OCI-LY1 (cell line): ENCODE results near the gene PTPRN2.

Experiments
- H2AFZ ChIP-seq: fragments of 200-600 bp; sonication (generic), shearing (Covaris generic); 2 replicates; pipeline ENCODE4 v1.6.0; 2014; ENCODE audit warnings: antibody characterized with exemption, mild to moderate bottlenecking, low read length
- H3F3A ChIP-seq: fragments of 200-600 bp; sonication (generic), shearing (Covaris generic); 2 replicates; pipeline ENCODE4 v1.6.0; 2014; ENCODE audit warnings: mild to moderate bottlenecking, antibody characterized with exemption, low read length, moderate library complexity; ENCODE audit not compliant: insufficient read depth
- H3K27ac ChIP-seq: fragments of 200-600 bp; sonication (generic); 2 replicates; pipeline ENCODE4 v1.5.1; 2014; ENCODE audit warnings: low read length, mixed run types, mild to moderate bottlenecking, low read depth; ENCODE audit not compliant: poor library complexity, severe bottlenecking
- H3K27me3 ChIP-seq: fragments of 200-600 bp; sonication (generic); 2 replicates; pipeline ENCODE4 v1.6.0; 2014; ENCODE audit warnings: antibody characterized with exemption, mild to moderate bottlenecking, low read length, moderate library complexity; ENCODE audit not compliant: insufficient read depth
- H3K36me3 ChIP-seq: fragments of 200-600 bp; sonication (generic); 2 replicates; pipeline ENCODE4 v1.6.1; 2014; ENCODE audit warnings: mild to moderate bottlenecking, antibody characterized with exemption, low read length, moderate library complexity, mixed read lengths; ENCODE audit not compliant: insufficient read depth
- H3K4me1 ChIP-seq: fragments of 200-600 bp; sonication (generic); 2 replicates; pipeline ENCODE4 v1.5.1; 2014; ENCODE audit warnings: mild to moderate bottlenecking, low read length, moderate library complexity; ENCODE audit not compliant: insufficient read depth, severe bottlenecking
- H3K4me2 ChIP-seq: fragments of 200-600 bp; sonication (generic), shearing (Covaris generic); 2 replicates; pipeline ENCODE4 v1.6.1; 2014; ENCODE audit warnings: low read length
- H3K4me3 ChIP-seq: fragments of 200-600 bp; sonication (generic); 2 replicates; pipeline ENCODE4 v1.5.1; 2014; ENCODE audit warnings: low read length, low read depth, mild to moderate bottlenecking, mixed read lengths; ENCODE audit not compliant: poor library complexity, severe bottlenecking
- H3K79me2 ChIP-seq: fragments of 200-600 bp; shearing (Covaris generic); 2 replicates; pipeline ENCODE4 v1.6.1; 2016; ENCODE audit warnings: mixed run types, low read length, mixed read lengths; ENCODE audit not compliant: insufficient read depth
- H3K9ac ChIP-seq: fragments of 200-600 bp; sonication (generic), shearing (Covaris generic); 2 replicates; pipeline ENCODE4 v1.6.1; 2014; ENCODE audit warnings: mild to moderate bottlenecking, low read length, mixed read lengths
- H3K9me2 ChIP-seq: fragments of 200-600 bp; sonication (generic), shearing (Covaris generic); 2 replicates; pipeline ENCODE4 v1.6.1; 2014; ENCODE audit warnings: low read depth, mild to moderate bottlenecking, low read length, mixed read lengths
- H3K9me3 ChIP-seq: fragments of 200-600 bp; shearing (Covaris generic); 2 replicates; pipeline ENCODE4 v1.6.1; 2014; ENCODE audit warnings: low read length, mixed read lengths
- H4K20me1 ChIP-seq: fragments of 200-600 bp; sonication (generic), shearing (Covaris generic); 2 replicates; pipeline ENCODE4 v1.6.0; 2016; ENCODE audit warnings: mild to moderate bottlenecking, low read length; ENCODE audit not compliant: insufficient read depth
- CTCF ChIP-seq: fragments of 200-600 bp; sonication (generic), shearing (Covaris generic); IDR thresholded peaks from 2 replicates; pipeline ENCODE4 v1.5.1; 2017; ENCODE audit warnings: mild to moderate bottlenecking, antibody characterized with exemption, low read length, moderate library complexity, mixed read lengths
- EZH2 ChIP-seq: fragments of 200-600 bp; sonication (generic), shearing (Covaris generic); IDR thresholded peaks from 2 replicates; pipeline ENCODE4 v1.8.0; 2017; ENCODE audit warnings: borderline replicate concordance, mixed run types, mild to moderate bottlenecking, antibody characterized with exemption, low read length, moderate library complexity, mixed read lengths

Gene PTPRN2

GRCh38 chr7:157683747-157684156 is 903.9 kb downstream of the PTPRN2 start:
- H3F3A ChIP-seq, result no peaks in the 10 kb centered on the region
- H3K27me3 ChIP-seq, result no peaks in the 10 kb centered on the region
- no peaks in the 10 kb centered on the region for H3K36me3 ChIP-seq
- H3K4me3 ChIP-seq, result no peak overlapping the region
- no peaks in the 10 kb centered on the region for H3K79me2 ChIP-seq
- no peak overlapping the region for H3K27ac ChIP-seq
- TF ChIP-seq EZH2 (no peak), CTCF (no peak)
- no peak overlapping the region for H3K4me2 ChIP-seq
- no peak overlapping the region for H3K9ac ChIP-seq
- no peaks in the 10 kb centered on the region for H4K20me1 ChIP-seq
- H3K9me3 ChIP-seq, result no peaks in the 10 kb centered on the region
- H3K4me1 ChIP-seq, result no peaks in the 10 kb centered on the region
- no peaks in the 10 kb centered on the region for H3K9me2 ChIP-seq
- no peak overlapping the region for H2AFZ ChIP-seq

- Histone ChIP-seq H3K4me1 (no peaks in the 10 kb centered on the region), H3K27ac (no peak overlapping the region), H3K27me3 (no peaks in the 10 kb centered on the region), H3K9ac (no peak overlapping the region), H3K4me3 (no peak overlapping the region), H3K9me2 (no peaks in the 10 kb centered on the region), H3K79me2 (no peaks in the 10 kb centered on the region), H3K36me3 (no peaks in the 10 kb centered on the region), H3F3A (no peaks in the 10 kb centered on the region), H3K4me2 (no peak overlapping the region), H2AFZ (no peak overlapping the region), H4K20me1 (no peaks in the 10 kb centered on the region), H3K9me3 (no peaks in the 10 kb centered on the region)
- TF ChIP-seq EZH2 (no peak), CTCF (no peak)
Observed at GRCh38 chr7:157682946-157683746, 904.5 kb downstream of the PTPRN2 start.

DNA sequence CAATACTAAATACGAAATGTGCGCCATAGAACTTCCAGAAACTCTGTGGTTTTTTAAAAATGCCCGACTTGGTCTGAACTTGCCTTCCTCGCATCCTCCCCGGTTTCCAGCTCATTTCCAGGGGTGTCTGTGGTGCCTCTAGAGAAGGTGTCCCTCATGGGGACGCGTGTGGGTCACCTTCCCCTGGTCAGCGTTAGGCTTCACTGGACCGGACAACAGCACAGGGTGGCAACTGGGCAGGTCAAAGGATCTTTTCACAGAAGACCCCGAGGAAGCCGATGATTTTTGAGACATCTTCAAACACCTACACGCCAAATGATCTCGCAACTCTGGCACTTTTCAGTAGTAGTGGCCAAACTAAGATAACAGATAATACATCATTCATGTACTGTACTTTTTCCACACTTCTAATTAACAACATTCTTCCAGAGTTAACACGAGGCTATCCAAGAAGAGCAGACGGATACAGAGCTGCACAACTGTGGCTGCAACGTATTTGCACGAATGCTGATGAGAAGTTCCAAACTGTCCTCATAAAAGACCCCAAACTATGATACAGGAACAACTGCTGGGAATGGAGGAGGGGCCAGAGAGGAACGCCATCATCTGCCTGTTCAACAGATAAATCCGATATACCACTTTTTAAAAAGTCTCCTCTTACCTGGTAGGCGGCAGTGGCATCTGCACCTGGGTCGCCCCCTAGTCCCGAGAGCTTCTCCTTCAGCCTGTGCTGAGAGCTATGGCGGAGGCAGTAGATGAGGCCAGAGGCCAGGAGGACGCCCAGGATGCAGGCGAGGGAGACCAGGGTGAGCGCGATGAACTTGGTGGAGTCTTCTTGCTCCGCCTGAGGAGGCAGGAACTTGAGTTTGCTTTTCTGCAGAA is 905.3 kb downstream of the PTPRN2 start:
- Histone ChIP-seq H3K27me3 (no peaks in the 10 kb centered on the region), H3F3A (no peaks in the 10 kb centered on the region), H3K9me3 (no peaks in the 10 kb centered on the region), H3K36me3 (no peaks in the 10 kb centered on the region), H3K9ac (no peak overlapping the region), H3K4me1 (no peaks in the 10 kb centered on the region), H3K27ac (no peak overlapping the region), H3K4me2 (no peak overlapping the region), H4K20me1 (no peaks in the 10 kb centered on the region), H3K79me2 (no peaks in the 10 kb centered on the region), H2AFZ (no peak overlapping the region), H3K4me3 (no peak overlapping the region), H3K9me2 (no peaks in the 10 kb centered on the region)
- TF ChIP-seq CTCF (no peak), EZH2 (no peak)
